RPMI8226 (cell line): ENCODE results near the gene GPBP1L1.
A peak's percentile ranks its signal among the peaks of the same experiment; 100 is the strongest.

ENCODE experiments used
- DNase-seq: peaks from one replicate; pipeline ENCODE4 v3.0.0-alpha.2; 2015

The GPBP1L1 gene

DNA sequence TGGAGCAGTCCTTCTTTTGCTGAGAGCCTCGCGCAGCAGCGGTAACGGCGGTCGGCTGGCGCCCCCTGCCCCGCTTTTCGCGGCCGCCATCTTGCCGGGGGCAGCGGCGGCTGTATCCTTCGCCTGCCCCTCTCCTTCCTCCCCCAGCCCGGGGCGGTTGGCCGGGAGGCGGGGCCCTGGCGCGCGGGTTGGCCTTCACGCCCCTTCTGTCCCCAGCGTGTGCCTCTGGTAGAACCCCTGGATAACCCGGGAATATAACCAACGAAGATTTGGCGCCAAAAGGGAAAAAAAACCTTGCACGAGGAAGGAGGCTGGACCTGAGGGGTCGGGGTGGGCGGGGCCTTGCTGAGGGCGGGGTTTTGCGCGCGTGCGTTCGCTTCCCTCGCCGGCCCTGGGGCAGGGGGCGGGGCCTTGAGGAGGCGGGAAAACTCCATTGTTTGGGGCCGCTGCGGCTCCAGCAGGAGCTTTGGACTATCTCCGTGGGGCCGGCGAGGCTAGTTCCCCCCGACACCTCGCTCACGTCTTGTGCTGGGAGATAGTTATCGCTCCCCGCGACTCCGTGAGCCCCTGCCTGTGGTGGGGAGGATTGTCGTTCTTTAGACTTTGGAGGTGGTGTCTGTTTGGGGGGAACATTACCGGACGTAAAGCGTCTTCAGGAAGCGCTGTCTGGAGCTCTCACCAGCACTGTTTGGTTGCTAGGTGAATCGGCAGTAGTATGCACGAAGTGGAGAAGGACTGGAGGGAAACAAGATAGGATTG lies 101.8 kb downstream of the GPBP1L1 start:
- peak; percentile 97 for DNase-seq

- peak; percentile 91 for DNase-seq
Measured at GRCh38 chr1:45583666-45584350, 102.5 kb downstream of the GPBP1L1 start, which contains the start of gene NASP. Gene NASP (plus strand): TSS chr1:45584041. CDS start chr1:45584147, 106 bp downstream.

DNA sequence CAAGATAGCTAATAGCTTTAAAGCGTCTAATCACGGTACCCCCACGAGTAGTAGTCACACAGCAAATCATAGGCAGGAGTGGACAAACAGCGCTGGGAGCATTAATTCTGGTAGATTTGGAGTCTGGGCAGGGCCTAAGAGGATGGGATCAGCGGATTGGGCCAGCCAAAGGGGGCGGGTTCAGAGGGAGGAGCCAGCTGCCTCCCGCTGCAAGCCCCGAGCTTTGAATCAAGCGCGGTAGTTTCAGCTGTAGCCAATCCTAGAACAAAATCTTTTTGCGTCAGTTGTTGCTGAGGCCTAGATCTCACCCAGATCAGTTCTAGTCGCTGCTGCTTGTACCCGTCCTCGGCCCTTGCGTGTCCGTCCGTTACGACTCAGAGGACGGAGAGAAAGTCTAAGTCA lies 103.1 kb downstream of the GPBP1L1 start:
- peak; percentile 99 for DNase-seq
